ENCODE data around the gene UIMC1.

UIMC1 gene

GRCh38 chr5:176868731-176869130, 137.8 kb downstream of the UIMC1 start:
- peaks cover 6% of the 10 kb centered on the region; the same call in 1 of the 2 replicates for H3K4me1 ChIP-seq
- no peak overlapping the region for H3K27ac ChIP-seq
- no peak overlapping the region for H3K9ac ChIP-seq
- no peak for TF ChIP-seq Cebpa-rat (IDR thresholded peaks at IDR 0.05)
- H3K4me2 ChIP-seq, result no peak overlapping the region
- peaks cover 25% of the 10 kb centered on the region; the same call in 1 of the 2 replicates for H3K9me3 ChIP-seq
- no peak overlapping the region for H3K4me3 ChIP-seq
- H3K27me3 ChIP-seq, result peaks cover 64% of the 10 kb centered on the region
- no peaks in the 10 kb centered on the region for H3K36me3 ChIP-seq
- H4K20me1 ChIP-seq, result peaks cover 41% of the 10 kb centered on the region

GRCh38 chr5:176868126-176868525, 138.5 kb downstream of the UIMC1 start:
- Histone ChIP-seq H3K36me3 (no peaks in the 10 kb centered on the region), H3K4me2 (no peak overlapping the region), H3K9me3 (peaks cover 25% of the 10 kb centered on the region; the same call in 1 of the 2 replicates), H3K27ac (no peak overlapping the region), H3K9ac (no peak overlapping the region), H4K20me1 (peaks cover 45% of the 10 kb centered on the region), H3K4me1 (peaks cover 3% of the 10 kb centered on the region), H3K27me3 (peaks cover 64% of the 10 kb centered on the region), H3K4me3 (no peak overlapping the region)
- no peak for TF ChIP-seq Cebpa-rat (IDR thresholded peaks at IDR 0.05)

- no peaks in the 10 kb centered on the region for H3K36me3 ChIP-seq
- no peak overlapping the region for H3K9ac ChIP-seq
- H3K27ac ChIP-seq, result no peak overlapping the region
- TF ChIP-seq Cebpa-rat (IDR thresholded peaks at IDR 0.05), result no peak
- H3K27me3 ChIP-seq, result peaks cover 77% of the 10 kb centered on the region
- H3K4me3 ChIP-seq, result no peak overlapping the region
- H4K20me1 ChIP-seq, result peaks cover 58% of the 10 kb centered on the region
- H3K4me2 ChIP-seq, result no peak overlapping the region
- peaks cover 25% of the 10 kb centered on the region; the same call in 1 of the 2 replicates for H3K9me3 ChIP-seq
- peaks cover 16% of the 10 kb centered on the region for H3K4me1 ChIP-seq
Measured at GRCh38 chr5:176866707-176867310, 139.8 kb downstream of the UIMC1 start.

- no peak for TF ChIP-seq Cebpa-rat (IDR thresholded peaks at IDR 0.05)
- Histone ChIP-seq H3K9ac (no peak overlapping the region), H3K4me3 (no peak overlapping the region), H3K4me1 (peaks cover 22% of the 10 kb centered on the region), H3K36me3 (no peaks in the 10 kb centered on the region), H3K27ac (no peak overlapping the region), H3K4me2 (no peak overlapping the region), H3K27me3 (peaks cover 86% of the 10 kb centered on the region), H4K20me1 (peaks cover 66% of the 10 kb centered on the region), H3K9me3 (peaks cover 25% of the 10 kb centered on the region; the same call in 1 of the 2 replicates)
Measured at GRCh38 chr5:176865964-176866363, 140.6 kb downstream of the UIMC1 start.

DNA sequence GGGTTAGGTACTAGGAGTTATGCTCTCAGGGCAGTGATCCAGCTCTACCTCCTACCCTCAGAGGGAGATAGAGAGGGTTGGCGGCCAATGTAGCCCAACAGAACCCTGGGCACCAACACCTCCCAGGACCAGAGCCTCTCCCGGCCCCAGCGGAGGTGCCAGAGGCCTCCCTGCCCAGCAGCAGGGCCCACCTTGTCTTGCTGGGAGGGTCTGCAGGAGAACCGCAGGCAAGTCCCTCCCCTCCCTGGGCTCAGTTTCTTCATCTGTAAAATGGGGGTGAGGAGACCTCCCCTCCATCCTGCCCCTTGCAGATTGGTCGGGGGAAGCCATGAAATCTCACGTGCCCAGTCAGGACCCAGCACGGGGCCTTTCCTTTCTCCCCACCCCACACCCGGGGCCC, 141.8 kb downstream of the UIMC1 start:
- H3K4me3 ChIP-seq, result no peak overlapping the region
- no peaks in the 10 kb centered on the region for H3K36me3 ChIP-seq
- no peak overlapping the region for H3K27ac ChIP-seq
- no peak for TF ChIP-seq Cebpa-rat (IDR thresholded peaks at IDR 0.05)
- peaks cover 93% of the 10 kb centered on the region for H3K27me3 ChIP-seq
- no peak overlapping the region for H3K9ac ChIP-seq
- peaks cover 14% of the 10 kb centered on the region; the same call in 1 of the 2 replicates for H3K9me3 ChIP-seq
- peaks cover 22% of the 10 kb centered on the region for H3K4me1 ChIP-seq
- no peak overlapping the region for H3K4me2 ChIP-seq
- peaks cover 72% of the 10 kb centered on the region for H4K20me1 ChIP-seq

DNA sequence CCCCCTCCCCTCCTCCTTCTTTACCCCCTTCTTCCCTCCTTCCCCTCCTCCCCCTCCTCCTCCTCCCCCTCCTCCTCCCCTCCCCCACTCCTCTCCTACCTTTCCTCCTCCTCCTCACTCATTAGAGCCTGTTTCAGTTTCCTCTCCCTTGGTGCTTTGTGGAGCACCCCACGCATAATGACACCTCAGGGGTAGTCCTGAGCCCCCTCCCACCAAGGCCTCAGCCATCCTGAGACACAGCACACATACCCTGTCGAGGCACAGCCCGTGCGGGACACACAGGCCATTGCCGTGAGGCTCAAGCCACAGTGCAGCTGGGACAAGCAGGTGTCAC, 142.8 kb downstream of the UIMC1 start:
- no peak overlapping the region for H3K4me3 ChIP-seq
- H3K4me2 ChIP-seq, result no peak overlapping the region
- peaks cover 22% of the 10 kb centered on the region for H3K4me1 ChIP-seq
- no peak overlapping the region for H3K9ac ChIP-seq
- no peaks in the 10 kb centered on the region for H3K36me3 ChIP-seq
- peaks cover 89% of the 10 kb centered on the region for H3K27me3 ChIP-seq
- peaks cover 6% of the 10 kb centered on the region; the same call in 1 of the 2 replicates for H3K9me3 ChIP-seq
- no peak for TF ChIP-seq Cebpa-rat (IDR thresholded peaks at IDR 0.05)
- H3K27ac ChIP-seq, result no peak overlapping the region
- peaks cover 72% of the 10 kb centered on the region for H4K20me1 ChIP-seq

- no peak overlapping the region for H3K27ac ChIP-seq
- peaks cover 22% of the 10 kb centered on the region for H3K4me1 ChIP-seq
- peaks cover 86% of the 10 kb centered on the region for H3K27me3 ChIP-seq
- no peaks in the 10 kb centered on the region for H3K36me3 ChIP-seq
- H3K4me2 ChIP-seq, result peak overlapping the region; percentile 73
- peaks cover 72% of the 10 kb centered on the region for H4K20me1 ChIP-seq
- no peak for TF ChIP-seq Cebpa-rat (IDR thresholded peaks at IDR 0.05)
- H3K9ac ChIP-seq, result no peak overlapping the region
- peak overlapping the region; percentile 37 for H3K4me3 ChIP-seq
- H3K9me3 ChIP-seq, result 0 out of 2 replicates have a peak, but pooled peaks cover under 1% of the 10 kb centered on the region
Measured at GRCh38 chr5:176863041-176863764, 143.4 kb downstream of the UIMC1 start.

- Histone ChIP-seq H3K9me3 (no peaks in the 10 kb centered on the region), H3K4me1 (peaks cover 22% of the 10 kb centered on the region), H3K27ac (no peak overlapping the region), H3K4me3 (peak overlapping the region; percentile 37), H3K36me3 (no peaks in the 10 kb centered on the region), H3K4me2 (peak overlapping the region; percentile 73), H4K20me1 (peaks cover 67% of the 10 kb centered on the region), H3K9ac (no peak overlapping the region), H3K27me3 (peaks cover 86% of the 10 kb centered on the region)
- TF ChIP-seq Cebpa-rat (IDR thresholded peaks at IDR 0.05), result no peak
Measured at GRCh38 chr5:176862330-176862995, 144.1 kb downstream of the UIMC1 start.

DNA sequence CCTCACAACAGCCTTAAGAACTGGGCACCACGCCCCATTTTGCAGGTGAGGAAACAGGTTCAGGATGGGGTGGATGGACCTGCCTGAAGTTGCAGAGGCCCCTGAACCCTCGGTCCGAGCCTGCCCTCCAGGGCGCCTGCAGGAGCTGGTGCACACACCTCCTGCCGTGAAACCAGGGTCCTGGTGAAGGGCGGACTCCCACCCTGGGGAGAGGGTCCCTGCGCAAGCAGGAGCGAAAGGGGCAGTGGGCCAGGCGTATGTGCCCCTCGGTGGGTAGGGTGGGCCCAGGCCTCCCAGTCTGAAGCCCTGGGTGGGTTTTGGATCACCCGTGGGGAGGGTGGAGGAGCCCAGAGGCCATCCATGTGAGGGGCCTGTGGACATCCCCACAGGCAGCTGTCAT, 145.3 kb downstream of the UIMC1 start:
- peaks cover 56% of the 10 kb centered on the region for H4K20me1 ChIP-seq
- H3K4me2 ChIP-seq, result peak overlapping the region; percentile 73; the same call in 1 of the 2 replicates
- no peak overlapping the region for H3K27ac ChIP-seq
- H3K9me3 ChIP-seq, result no peaks in the 10 kb centered on the region
- H3K27me3 ChIP-seq, result peaks cover 85% of the 10 kb centered on the region
- no peak overlapping the region for H3K9ac ChIP-seq
- no peak for TF ChIP-seq Cebpa-rat (IDR thresholded peaks at IDR 0.05)
- H3K4me1 ChIP-seq, result peaks cover 22% of the 10 kb centered on the region
- no peaks in the 10 kb centered on the region for H3K36me3 ChIP-seq
- H3K4me3 ChIP-seq, result no peak overlapping the region

DNA sequence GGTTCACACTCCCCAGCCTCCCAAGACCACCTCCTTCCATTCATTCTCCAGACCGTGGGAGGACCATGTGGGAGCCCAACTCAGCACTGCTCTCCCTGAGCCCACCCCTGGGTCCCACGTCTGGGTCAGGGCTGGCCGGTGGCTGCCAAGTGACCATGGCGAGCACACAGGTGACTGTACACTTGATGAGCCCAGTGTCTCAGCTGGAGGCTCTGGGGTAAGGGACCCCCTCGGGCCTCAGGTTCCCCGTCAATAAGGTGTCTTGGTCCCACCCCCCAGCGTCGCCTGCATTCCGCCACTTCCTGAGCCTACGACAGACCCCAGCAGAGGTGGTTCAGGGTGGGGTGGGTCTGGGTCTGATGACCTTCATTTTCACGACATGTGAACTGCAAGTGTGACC, 146.2 kb downstream of the UIMC1 start:
- Histone ChIP-seq H3K9ac (no peak overlapping the region), H4K20me1 (peaks cover 53% of the 10 kb centered on the region), H3K27ac (no peak overlapping the region), H3K4me3 (no peak overlapping the region), H3K36me3 (no peaks in the 10 kb centered on the region), H3K4me2 (no peak overlapping the region), H3K4me1 (peaks cover 22% of the 10 kb centered on the region), H3K9me3 (no peaks in the 10 kb centered on the region), H3K27me3 (peaks cover 85% of the 10 kb centered on the region)
- no peak for TF ChIP-seq Cebpa-rat (IDR thresholded peaks at IDR 0.05)

Data from BLaER1 (cell line).